Loucy (cell line): Measurements from ENCODE around the gene ZKSCAN1.

Source experiments
- H2AFZ ChIP-seq: fragments of 200-600 bp; sonication (generic); 2 replicates; pipeline ENCODE4 v1.6.0; 2016; ENCODE audit warnings: antibody characterized with exemption, mild to moderate bottlenecking, low read length, moderate library complexity
- H3F3A ChIP-seq: fragments of 200-600 bp; 2 replicates; pipeline ENCODE4 v1.6.0; 2016; ENCODE audit warnings: antibody characterized with exemption, low read depth, mild to moderate bottlenecking
- H3K27me3 ChIP-seq: fragments of 200-600 bp; sonication (generic); 2 replicates; pipeline ENCODE4 v1.6.1; 2014; ENCODE audit warnings: low read length, mild to moderate bottlenecking; ENCODE audit not compliant: insufficient read depth, poor library complexity, severe bottlenecking
- H3K36me3 ChIP-seq: fragments of 200-600 bp; sonication (generic); 2 replicates; pipeline ENCODE4 v1.6.1; 2016; ENCODE audit warnings: low read length; ENCODE audit not compliant: insufficient read depth
- H3K4me1 ChIP-seq: fragments of 200-600 bp; sonication (generic); 2 replicates; pipeline ENCODE4 v1.5.1; 2014; ENCODE audit warnings: low read length, mild to moderate bottlenecking; ENCODE audit not compliant: insufficient read depth, poor library complexity, severe bottlenecking
- H3K4me2 ChIP-seq: fragments of 200-600 bp; sonication (generic); 2 replicates; pipeline ENCODE4 v1.6.0; 2014; ENCODE audit warnings: antibody characterized with exemption, low read length, low read depth, mild to moderate bottlenecking; ENCODE audit not compliant: poor library complexity, severe bottlenecking
- H3K4me3 ChIP-seq: fragments of 200-600 bp; sonication (generic); 2 replicates; pipeline ENCODE4 v1.5.1; 2014; ENCODE audit warnings: low read length, mild to moderate bottlenecking, mixed read lengths; ENCODE audit not compliant: poor library complexity, severe bottlenecking
- H3K79me2 ChIP-seq: fragments of 200-600 bp; sonication (generic); 2 replicates; pipeline ENCODE4 v1.6.1; 2014; ENCODE audit warnings: low read length; ENCODE audit not compliant: insufficient read depth
- H3K9ac ChIP-seq: fragments of 200-600 bp; sonication (generic); 2 replicates; pipeline ENCODE4 v1.6.0; 2014; ENCODE audit warnings: mild to moderate bottlenecking, low read depth, low read length, moderate library complexity; ENCODE audit not compliant: poor library complexity, severe bottlenecking
- H3K9me2 ChIP-seq: fragments of 200-600 bp; sonication (generic); replicated peaks from 2 replicates; pipeline ENCODE4 v1.6.1; 2016; ENCODE audit warnings: low read depth, low read length, mixed read lengths
- H3K9me3 ChIP-seq: fragments of 200-600 bp; sonication (generic); 2 replicates; pipeline ENCODE4 v1.6.1; 2014; ENCODE audit warnings: mild to moderate bottlenecking, antibody characterized with exemption, low read length, low read depth; ENCODE audit not compliant: insufficient read depth
- H4K20me1 ChIP-seq: fragments of 200-600 bp; sonication (generic); 2 replicates; pipeline ENCODE4 v1.6.0; 2014; ENCODE audit warnings: antibody characterized with exemption, low read length, mild to moderate bottlenecking; ENCODE audit not compliant: insufficient read depth, poor library complexity, severe bottlenecking
- EZH2phosphoT487 ChIP-seq: fragments of 200-600 bp; IDR thresholded peaks from 2 replicates; pipeline ENCODE4 v1.6.1; 2018; ENCODE audit warnings: antibody characterized with exemption, mild to moderate bottlenecking, moderate library complexity, borderline replicate concordance
- TF ChIP-seq, protein P1 (sequence below): fragments of 200-600 bp; sonication (generic); conservative IDR thresholded peaks from 2 replicates; pipeline ENCODE4 v1.5.1; 2014; ENCODE audit warnings: mild to moderate bottlenecking, antibody characterized with exemption, low read length

The ZKSCAN1 gene

DNA sequence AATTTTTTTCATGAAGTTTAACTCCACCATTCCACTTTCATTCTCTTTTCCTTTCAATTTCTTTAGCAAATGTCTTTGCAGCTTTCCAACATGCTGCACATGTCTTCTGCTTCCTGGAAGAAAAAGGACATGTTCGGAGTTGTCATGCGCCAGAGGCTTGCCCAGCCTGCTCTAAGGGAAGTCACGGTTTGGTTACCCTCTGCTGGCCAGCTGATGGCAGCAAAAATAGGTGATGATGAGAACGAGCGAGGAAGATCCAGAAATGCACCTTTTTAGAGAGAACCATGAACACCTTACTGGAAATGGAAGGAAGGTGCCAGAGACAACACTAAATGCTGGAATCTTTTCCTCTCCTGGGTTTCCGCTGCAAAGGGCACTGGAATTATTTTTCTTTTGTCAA lies 29.3 kb downstream of the ZKSCAN1 start:
- H3K9ac ChIP-seq, result no peak overlapping the region
- H3K79me2 ChIP-seq, result no peaks in the 10 kb centered on the region
- H2AFZ ChIP-seq, result no peak overlapping the region
- H3K9me3 ChIP-seq, result no peaks in the 10 kb centered on the region
- no peaks in the 10 kb centered on the region for H4K20me1 ChIP-seq
- H3K4me3 ChIP-seq, result no peak overlapping the region
- TF ChIP-seq EZH2phosphoT487, result no peak
- TF ChIP-seq, protein P1, sequence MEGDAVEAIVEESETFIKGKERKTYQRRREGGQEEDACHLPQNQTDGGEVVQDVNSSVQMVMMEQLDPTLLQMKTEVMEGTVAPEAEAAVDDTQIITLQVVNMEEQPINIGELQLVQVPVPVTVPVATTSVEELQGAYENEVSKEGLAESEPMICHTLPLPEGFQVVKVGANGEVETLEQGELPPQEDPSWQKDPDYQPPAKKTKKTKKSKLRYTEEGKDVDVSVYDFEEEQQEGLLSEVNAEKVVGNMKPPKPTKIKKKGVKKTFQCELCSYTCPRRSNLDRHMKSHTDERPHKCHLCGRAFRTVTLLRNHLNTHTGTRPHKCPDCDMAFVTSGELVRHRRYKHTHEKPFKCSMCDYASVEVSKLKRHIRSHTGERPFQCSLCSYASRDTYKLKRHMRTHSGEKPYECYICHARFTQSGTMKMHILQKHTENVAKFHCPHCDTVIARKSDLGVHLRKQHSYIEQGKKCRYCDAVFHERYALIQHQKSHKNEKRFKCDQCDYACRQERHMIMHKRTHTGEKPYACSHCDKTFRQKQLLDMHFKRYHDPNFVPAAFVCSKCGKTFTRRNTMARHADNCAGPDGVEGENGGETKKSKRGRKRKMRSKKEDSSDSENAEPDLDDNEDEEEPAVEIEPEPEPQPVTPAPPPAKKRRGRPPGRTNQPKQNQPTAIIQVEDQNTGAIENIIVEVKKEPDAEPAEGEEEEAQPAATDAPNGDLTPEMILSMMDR, result no peak
- H3F3A ChIP-seq, result peaks cover 9% of the 10 kb centered on the region; the same call in 1 of the 2 replicates
- H3K27me3 ChIP-seq, result no peaks in the 10 kb centered on the region
- H3K4me1 ChIP-seq, result peaks cover 16% of the 10 kb centered on the region
- no peaks in the 10 kb centered on the region for H3K36me3 ChIP-seq
- no peaks in the 10 kb centered on the region for H3K9me2 ChIP-seq
- H3K4me2 ChIP-seq, result no peak overlapping the region

DNA sequence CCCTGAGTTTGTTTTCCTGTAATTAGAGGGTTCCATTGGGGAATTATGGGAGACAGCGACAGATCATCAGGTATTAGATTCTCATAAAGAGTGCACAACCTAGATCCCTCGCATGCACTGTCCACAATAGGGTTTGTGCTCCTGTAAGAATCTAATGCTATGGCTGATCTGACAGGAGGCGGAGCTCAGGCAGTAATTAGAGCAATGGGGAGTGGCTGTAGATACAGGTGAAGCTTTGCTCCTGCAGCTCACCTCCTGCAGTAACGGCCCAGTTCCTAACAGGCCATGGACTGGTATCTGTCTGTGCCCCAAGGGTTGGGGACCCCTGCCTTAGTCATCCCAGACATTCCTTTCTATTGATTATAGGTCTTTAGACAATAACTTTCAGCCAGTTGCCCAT lies 33.3 kb downstream of the ZKSCAN1 start:
- no peaks in the 10 kb centered on the region for H3K36me3 ChIP-seq
- no peaks in the 10 kb centered on the region for H3F3A ChIP-seq
- peak overlapping the region; percentile 94 for H2AFZ ChIP-seq
- peak overlapping the region; percentile 95 for H3K4me2 ChIP-seq
- H3K9me3 ChIP-seq, result no peaks in the 10 kb centered on the region
- peak overlapping the region; percentile 81 for H3K4me3 ChIP-seq
- TF ChIP-seq EZH2phosphoT487, result no peak
- TF ChIP-seq, protein P1, result no peak
- H3K79me2 ChIP-seq, result peaks cover 12% of the 10 kb centered on the region
- no peaks in the 10 kb centered on the region for H4K20me1 ChIP-seq
- H3K9me2 ChIP-seq, result no peaks in the 10 kb centered on the region
- peaks cover 14% of the 10 kb centered on the region for H3K4me1 ChIP-seq
- no peaks in the 10 kb centered on the region for H3K27me3 ChIP-seq
- no peak overlapping the region for H3K9ac ChIP-seq

GRCh38 chr7:100049441-100050291 lies 34.3 kb downstream of the ZKSCAN1 start, which contains the start of gene ZSCAN21:
Gene ZSCAN21, plus strand, starts transcription at chr7:100049774. Its CDS starts 7,233 bp downstream, at chr7:100057007.
- H4K20me1 ChIP-seq, result no peaks in the 10 kb centered on the region
- H3K9ac ChIP-seq, result peak within 1 kb of the TSS; percentile 74
- H3K9me2 ChIP-seq, result no peaks in the 10 kb centered on the region
- no peaks in the 10 kb centered on the region for H3K27me3 ChIP-seq
- peak within 1 kb of the TSS; percentile 94 for H2AFZ ChIP-seq
- peak within 1 kb of the TSS; percentile 81 for H3K4me3 ChIP-seq
- peaks cover 14% of the 10 kb centered on the region for H3K4me1 ChIP-seq
- TF ChIP-seq, protein P1, result peak; percentile 33; the same call in 1 of the 2 replicates
- no peak for TF ChIP-seq EZH2phosphoT487
- no peaks in the 10 kb centered on the region for H3K36me3 ChIP-seq
- peak within 1 kb of the TSS; percentile 95 for H3K4me2 ChIP-seq
- H3K9me3 ChIP-seq, result no peaks in the 10 kb centered on the region
- peaks cover 12% of the 10 kb centered on the region for H3K79me2 ChIP-seq
- no peaks in the 10 kb centered on the region for H3F3A ChIP-seq
